HFF-Myc (cell line): ENCODE results near the gene SPATA13.

Experiments
- DNase-seq: peaks from one replicate; pipeline ENCODE4 v3.0.0-alpha.2; 2011; ENCODE audit warnings: low read depth; ENCODE audit errors: extremely low read depth
- H3K4me3 ChIP-seq: replicated peaks from 2 replicates; pipeline ENCODE4 v1.5.1; 2011; ENCODE audit warnings: low read depth, mild to moderate bottlenecking, control low read depth, low read length
- TF ChIP-seq, protein P1 (sequence below): IDR thresholded peaks from 2 replicates; pipeline ENCODE4 v1.5.1; 2012; ENCODE audit warnings: mild to moderate bottlenecking, low read depth, low read length, control low read depth; ENCODE audit errors: missing control alignments

The SPATA13 gene

DNA sequence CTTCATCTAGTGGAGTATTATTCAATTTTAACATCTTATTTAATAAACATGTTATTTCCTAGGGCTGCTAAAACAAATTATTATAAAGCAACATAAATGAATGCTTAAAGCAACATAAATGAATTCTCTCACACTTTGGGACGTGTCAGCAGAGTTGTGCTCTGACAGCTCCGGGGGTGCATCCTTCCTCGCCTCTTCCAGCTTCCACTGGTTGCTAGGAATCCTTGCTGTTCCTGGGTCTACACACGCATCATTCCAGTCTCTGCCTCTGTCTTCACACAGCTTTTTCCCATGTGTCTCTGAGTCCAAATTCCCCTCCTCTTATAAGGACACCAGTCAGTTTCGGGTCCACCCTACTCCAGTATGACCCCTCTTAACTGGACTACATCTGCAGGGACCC lies 21.6 kb upstream of the SPATA13 start:
- TF ChIP-seq, protein P1, sequence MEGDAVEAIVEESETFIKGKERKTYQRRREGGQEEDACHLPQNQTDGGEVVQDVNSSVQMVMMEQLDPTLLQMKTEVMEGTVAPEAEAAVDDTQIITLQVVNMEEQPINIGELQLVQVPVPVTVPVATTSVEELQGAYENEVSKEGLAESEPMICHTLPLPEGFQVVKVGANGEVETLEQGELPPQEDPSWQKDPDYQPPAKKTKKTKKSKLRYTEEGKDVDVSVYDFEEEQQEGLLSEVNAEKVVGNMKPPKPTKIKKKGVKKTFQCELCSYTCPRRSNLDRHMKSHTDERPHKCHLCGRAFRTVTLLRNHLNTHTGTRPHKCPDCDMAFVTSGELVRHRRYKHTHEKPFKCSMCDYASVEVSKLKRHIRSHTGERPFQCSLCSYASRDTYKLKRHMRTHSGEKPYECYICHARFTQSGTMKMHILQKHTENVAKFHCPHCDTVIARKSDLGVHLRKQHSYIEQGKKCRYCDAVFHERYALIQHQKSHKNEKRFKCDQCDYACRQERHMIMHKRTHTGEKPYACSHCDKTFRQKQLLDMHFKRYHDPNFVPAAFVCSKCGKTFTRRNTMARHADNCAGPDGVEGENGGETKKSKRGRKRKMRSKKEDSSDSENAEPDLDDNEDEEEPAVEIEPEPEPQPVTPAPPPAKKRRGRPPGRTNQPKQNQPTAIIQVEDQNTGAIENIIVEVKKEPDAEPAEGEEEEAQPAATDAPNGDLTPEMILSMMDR = no peak
- no peak for DNase-seq
- no peak overlapping the region for H3K4me3 ChIP-seq

DNA sequence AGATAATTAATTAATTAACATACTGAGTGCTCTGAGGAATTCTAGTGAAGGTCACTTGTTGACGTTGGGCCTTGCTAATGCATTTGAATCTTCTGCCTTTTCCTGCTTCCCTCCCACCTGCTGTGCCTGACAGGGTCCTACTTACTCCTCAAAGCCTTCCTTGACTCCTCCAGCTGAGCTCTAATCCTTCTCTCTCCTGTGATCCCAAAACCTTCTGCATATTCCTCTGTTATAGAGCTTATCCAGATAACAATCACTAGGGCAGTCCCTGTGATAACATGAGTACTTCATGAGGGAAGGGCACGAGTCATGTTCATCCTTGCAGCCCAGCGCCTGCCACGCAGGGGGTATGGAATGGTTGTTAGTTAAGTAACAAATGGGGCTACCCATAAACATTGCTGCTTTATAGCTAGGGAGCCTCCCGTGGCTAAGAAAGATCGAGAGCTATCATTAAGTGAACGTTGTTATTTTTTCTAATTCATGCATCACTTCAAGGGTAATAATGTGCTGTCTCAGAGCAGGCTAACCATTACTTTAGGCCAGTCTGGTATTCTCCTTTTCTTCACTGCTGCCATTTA lies 19.1 kb upstream of the SPATA13 start:
- TF ChIP-seq, protein P1 = no peak
- no peak for DNase-seq
- H3K4me3 ChIP-seq = no peak overlapping the region

DNA sequence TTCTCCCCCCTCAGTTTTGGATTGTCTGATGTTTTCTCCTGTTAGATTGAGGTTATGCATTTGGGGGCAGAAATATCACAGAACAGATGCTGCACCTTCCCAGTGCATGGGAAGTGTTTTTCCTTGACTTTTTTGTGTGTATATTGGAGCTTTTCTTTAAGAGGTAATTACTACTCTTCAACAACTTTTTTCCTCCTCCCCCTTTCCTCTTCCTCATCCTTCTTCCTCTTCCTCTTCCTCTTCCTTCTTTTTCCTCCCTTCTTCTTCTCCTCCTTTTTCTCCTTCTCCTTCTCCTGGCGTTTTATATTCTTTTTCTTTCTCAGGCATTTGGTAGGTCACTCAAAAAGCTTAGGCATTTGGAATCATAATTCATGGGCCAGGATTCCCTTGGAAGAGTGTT lies 18.1 kb upstream of the SPATA13 start:
- TF ChIP-seq, protein P1 = no peak
- no peak for DNase-seq
- no peak overlapping the region for H3K4me3 ChIP-seq

DNA sequence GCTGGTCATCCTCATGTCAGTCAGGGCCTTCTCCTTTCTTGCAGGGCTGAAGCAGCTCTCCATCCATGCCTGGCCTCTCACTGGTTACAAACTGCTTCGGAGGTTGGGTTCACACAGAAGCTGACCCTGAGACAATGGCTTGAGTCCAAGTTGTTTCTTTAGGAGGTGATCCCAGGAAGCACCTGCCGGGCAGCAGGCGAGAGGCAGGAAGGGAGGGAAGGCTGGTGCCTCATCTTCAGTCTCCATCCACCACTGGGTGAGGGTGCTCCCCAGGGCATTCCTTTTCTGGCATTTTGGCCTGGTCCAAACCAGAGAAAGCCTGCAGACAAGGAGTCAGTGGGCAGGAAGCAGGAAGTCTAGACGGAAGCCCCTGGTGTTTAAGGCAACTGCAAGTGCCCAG lies 17.6 kb upstream of the SPATA13 start:
- no peak overlapping the region for H3K4me3 ChIP-seq
- DNase-seq = no peak
- TF ChIP-seq, protein P1 = no peak

DNA sequence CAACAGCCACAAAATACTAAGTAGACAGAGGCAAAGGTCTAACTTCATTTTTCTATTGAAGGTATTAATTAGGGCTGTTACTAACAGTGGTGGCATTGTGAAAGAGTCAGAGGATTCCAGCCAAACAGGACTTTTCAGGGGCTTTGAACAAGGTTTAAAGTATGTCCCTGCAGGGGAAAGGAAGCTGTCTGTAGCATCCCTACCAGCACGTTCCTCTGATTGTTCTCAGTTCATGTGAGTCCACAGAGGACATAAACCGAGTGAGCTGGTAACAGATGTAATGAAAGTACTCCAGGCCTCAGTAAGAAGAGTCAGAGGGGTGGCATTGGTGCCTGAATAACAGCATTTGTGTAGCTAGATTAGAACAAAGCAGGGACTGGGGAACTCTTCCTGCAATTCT lies 15.3 kb upstream of the SPATA13 start:
- DNase-seq = no peak
- H3K4me3 ChIP-seq = no peak overlapping the region
- TF ChIP-seq, protein P1 = no peak

DNA sequence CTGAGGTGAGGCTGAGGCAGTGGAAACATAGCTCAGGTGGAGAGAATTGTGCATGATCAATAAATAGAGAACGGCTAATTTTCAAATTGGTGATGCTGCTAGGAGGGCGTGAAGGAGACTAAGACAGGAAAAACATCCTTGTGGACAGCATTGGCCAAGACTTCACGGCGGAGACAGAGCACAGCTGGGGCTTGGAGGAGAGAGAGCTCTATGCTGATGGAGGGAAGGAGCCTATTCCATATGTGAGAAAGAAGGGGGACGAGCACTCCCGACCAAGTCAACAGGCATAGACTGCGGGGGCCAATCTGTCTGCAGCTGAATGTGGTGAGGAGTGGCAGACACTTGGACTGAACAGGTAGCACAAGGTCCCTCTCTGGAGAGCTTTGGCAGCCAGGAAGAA lies 14.8 kb upstream of the SPATA13 start:
- DNase-seq = no peak
- no peak overlapping the region for H3K4me3 ChIP-seq
- TF ChIP-seq, protein P1 = no peak

DNA sequence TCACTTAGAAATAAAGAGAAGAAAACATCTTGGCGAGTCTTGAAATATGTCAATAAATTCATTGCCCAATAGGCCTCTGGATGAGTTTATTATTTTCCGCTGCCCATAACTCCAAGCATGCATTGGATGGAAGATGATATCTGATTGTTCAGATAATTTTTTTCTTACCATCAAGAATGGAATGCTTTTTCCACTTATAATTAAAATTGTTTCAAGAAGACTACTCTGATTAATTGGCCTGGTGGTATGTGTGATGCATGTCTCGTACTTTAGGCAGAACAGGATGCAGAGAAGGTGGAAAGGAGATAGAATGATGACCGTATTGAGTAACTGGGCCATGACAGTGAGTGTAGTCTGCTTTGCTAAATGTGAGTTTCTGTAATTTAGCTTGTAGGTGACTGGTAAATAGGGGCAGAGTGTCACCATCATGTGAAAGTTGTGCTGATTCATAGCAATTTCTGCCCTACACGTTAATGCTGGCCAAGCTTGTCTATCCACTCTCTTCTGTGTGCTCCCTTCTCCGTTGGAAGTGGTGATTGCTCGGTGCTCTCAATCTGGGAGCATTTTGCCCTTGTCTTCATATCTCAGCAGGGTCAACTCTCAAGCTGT lies 13.5 kb upstream of the SPATA13 start:
- H3K4me3 ChIP-seq = no peak overlapping the region
- DNase-seq = no peak
- TF ChIP-seq, protein P1 = no peak
